WTC11 (cell line): ENCODE data around the gene ADAMTSL4. TPM values are rescaled to one million over a fixed set of nuclear protein-coding genes. Genes with fewer than 3 reads are reported as not detected.

Experiments used
- ATAC-seq: fragments of 200-7000 bp; cut with Tn5 transposase; 2 replicates; pipeline ENCODE4 v1.10.0; 2021; ENCODE audit warnings: mild to moderate bottlenecking, moderate library complexity
- CTCF ChIA-PET: fragments of 300-600 bp; sonication (Branson Sonifier 250); formaldehyde crosslinking; loops from one replicate; lab custom pipeline; 2021; ENCODE audit warnings: antibody characterized with exemption; lab: Charles Lee
- POLR2A ChIA-PET: fragments of 350-600 bp; sonication (Branson Sonifier 250); formaldehyde crosslinking; loops from one replicate; lab custom pipeline; 2021; ENCODE audit warnings: antibody characterized with exemption; lab: Charles Lee
- DNase-seq: peaks from one replicate; pipeline ENCODE4 v3.0.0; 2021; ENCODE audit warnings: low spot score
- H3K27ac Mint-ChIP-seq: 2 replicates; pipeline ENCODE4 v1.8.0; 2021; ENCODE audit warnings: mixed read lengths
- H3K27me3 Mint-ChIP-seq: 2 replicates; pipeline ENCODE4 v1.8.0; 2021; ENCODE audit warnings: low read depth, mild to moderate bottlenecking, moderate library complexity, mixed read lengths
- H3K36me3 Mint-ChIP-seq: 2 replicates; pipeline ENCODE4 v1.8.0; 2021; ENCODE audit warnings: mixed read lengths
- H3K4me1 Mint-ChIP-seq: 2 replicates; pipeline ENCODE4 v1.8.0; 2022; ENCODE audit warnings: mixed read lengths
- H3K4me3 Mint-ChIP-seq: 2 replicates; pipeline ENCODE4 v1.8.0; 2021; ENCODE audit warnings: mild to moderate bottlenecking, moderate library complexity, mixed read lengths
- H3K9me3 Mint-ChIP-seq: 2 replicates; pipeline ENCODE4 v1.8.0; 2021; ENCODE audit warnings: mixed read lengths
- ELF4 ChIP-seq: sonication (generic); formaldehyde crosslinking; IDR thresholded peaks from 2 replicates; pipeline ENCODE4 v1.8.1; 2022; ENCODE audit warnings: low read depth, mild to moderate bottlenecking, moderate library complexity, missing genetic modification reagents
- EMX1 ChIP-seq: fragments of 250-450 bp; sonication (Bioruptor Pico); IDR thresholded peaks from 2 replicates; pipeline ENCODE4 v1.8.0; 2021; ENCODE audit warnings: mild to moderate bottlenecking
- IRF2 ChIP-seq: sonication (generic); formaldehyde crosslinking; IDR thresholded peaks from 2 replicates; pipeline ENCODE4 v1.8.0; 2022; ENCODE audit warnings: low read depth, missing genetic modification reagents, borderline replicate concordance
- KAT7 ChIP-seq: sonication (generic); formaldehyde crosslinking; IDR thresholded peaks from 2 replicates; pipeline ENCODE4 v1.8.1; 2023; ENCODE audit warnings: missing genetic modification reagents, mild to moderate bottlenecking, borderline replicate concordance
- NFYB ChIP-seq: sonication (generic); formaldehyde crosslinking; conservative IDR thresholded peaks from 2 replicates; pipeline ENCODE4 v1.8.0; 2022; ENCODE audit warnings: low read depth, missing genetic modification reagents
- NR1H2 ChIP-seq: sonication (generic); formaldehyde crosslinking; IDR thresholded peaks from 2 replicates; pipeline ENCODE4 v1.9.0; 2021; ENCODE audit warnings: mild to moderate bottlenecking, moderate library complexity, missing genetic modification reagents
- NR2C2 ChIP-seq: sonication (generic); formaldehyde crosslinking; IDR thresholded peaks from 2 replicates; pipeline ENCODE4 v1.8.0; 2022; ENCODE audit warnings: mild to moderate bottlenecking, missing genetic modification reagents
- PRRX2 ChIP-seq: fragments of 250-450 bp; sonication (Bioruptor Pico); IDR thresholded peaks from 2 replicates; pipeline ENCODE4 v1.8.0; 2021; ENCODE audit warnings: mild to moderate bottlenecking
- RELA ChIP-seq: sonication (generic); formaldehyde crosslinking; IDR thresholded peaks from 2 replicates; pipeline ENCODE4 v1.8.1; 2022; ENCODE audit warnings: missing genetic modification reagents, mild to moderate bottlenecking, borderline replicate concordance
- SMAD4 ChIP-seq: sonication (generic); formaldehyde crosslinking; IDR thresholded peaks from 2 replicates; pipeline ENCODE4 v1.8.0; 2022; ENCODE audit warnings: mild to moderate bottlenecking, missing genetic modification reagents
- TEAD1 ChIP-seq: sonication (generic); formaldehyde crosslinking; IDR thresholded peaks from 2 replicates; pipeline ENCODE4 v1.8.0; 2022; ENCODE audit warnings: mild to moderate bottlenecking, missing genetic modification reagents
- TEAD4 ChIP-seq: sonication (generic); formaldehyde crosslinking; IDR thresholded peaks from 2 replicates; pipeline ENCODE4 v1.8.0; 2022; ENCODE audit warnings: mild to moderate bottlenecking, missing genetic modification reagents
- ZBTB21 ChIP-seq: sonication (generic); formaldehyde crosslinking; IDR thresholded peaks from 2 replicates; pipeline ENCODE4 v1.8.1; 2023; ENCODE audit warnings: mild to moderate bottlenecking, missing genetic modification reagents, borderline replicate concordance
- ZNF416 ChIP-seq: fragments of 250-450 bp; sonication (Bioruptor Pico); IDR thresholded peaks from 2 replicates; pipeline ENCODE4 v1.9.0; 2021; ENCODE audit warnings: mild to moderate bottlenecking, inconsistent platforms
- ZNF423 ChIP-seq: fragments of 250-450 bp; sonication (Bioruptor Pico); IDR thresholded peaks from 2 replicates; pipeline ENCODE4 v2.1.2; 2022; ENCODE audit warnings: mild to moderate bottlenecking, moderate library complexity
- total RNA-seq: library from RNA; stranded (reverse); gene quantifications from 3 replicates; pipeline ENCODE4 v1.2.3, GENCODE V29; 2021
- TF ChIP-seq, protein P1 (sequence below): sonication (generic); formaldehyde crosslinking; IDR thresholded peaks from 2 replicates; pipeline ENCODE4 v1.8.1; 2023; ENCODE audit warnings: mild to moderate bottlenecking, missing genetic modification reagents
- TF ChIP-seq, protein P2 (sequence below): sonication (generic); formaldehyde crosslinking; IDR thresholded peaks from 2 replicates; pipeline ENCODE4 v1.8.0; 2022; ENCODE audit warnings: mild to moderate bottlenecking, missing genetic modification reagents
- TF ChIP-seq, protein P3 (sequence below): sonication (generic); formaldehyde crosslinking; IDR thresholded peaks from 2 replicates; pipeline ENCODE4 v1.8.1; 2023; ENCODE audit warnings: mild to moderate bottlenecking, missing genetic modification reagents, moderate library complexity
- TF ChIP-seq, protein P4 (sequence below): sonication (generic); formaldehyde crosslinking; IDR thresholded peaks from 2 replicates; pipeline ENCODE4 v1.8.0; 2022; ENCODE audit warnings: mild to moderate bottlenecking, missing genetic modification reagents
- TF ChIP-seq, protein P5 (sequence below): sonication (generic); formaldehyde crosslinking; conservative IDR thresholded peaks from 2 replicates; pipeline ENCODE4 v1.8.1; 2023; ENCODE audit warnings: mild to moderate bottlenecking, low read depth, missing genetic modification reagents, moderate library complexity
- TF ChIP-seq, protein P6 (sequence below): sonication (generic); formaldehyde crosslinking; IDR thresholded peaks from 2 replicates; pipeline ENCODE4 v1.8.1; 2022; ENCODE audit warnings: mild to moderate bottlenecking, moderate library complexity, missing genetic modification reagents
- TF ChIP-seq, protein P7 (sequence below): sonication (generic); formaldehyde crosslinking; IDR thresholded peaks from 2 replicates; pipeline ENCODE4 v1.8.1; 2022; ENCODE audit warnings: low read depth, mild to moderate bottlenecking, moderate library complexity, missing genetic modification reagents, borderline replicate concordance
- TF ChIP-seq, protein P8 (sequence below): sonication (generic); formaldehyde crosslinking; IDR thresholded peaks from 2 replicates; pipeline ENCODE4 v1.8.0; 2022; ENCODE audit warnings: mild to moderate bottlenecking, missing genetic modification reagents

ADAMTSL4 gene
- total RNA-seq, 1 experiment from 2014 or later = 6.6 TPM

DNA sequence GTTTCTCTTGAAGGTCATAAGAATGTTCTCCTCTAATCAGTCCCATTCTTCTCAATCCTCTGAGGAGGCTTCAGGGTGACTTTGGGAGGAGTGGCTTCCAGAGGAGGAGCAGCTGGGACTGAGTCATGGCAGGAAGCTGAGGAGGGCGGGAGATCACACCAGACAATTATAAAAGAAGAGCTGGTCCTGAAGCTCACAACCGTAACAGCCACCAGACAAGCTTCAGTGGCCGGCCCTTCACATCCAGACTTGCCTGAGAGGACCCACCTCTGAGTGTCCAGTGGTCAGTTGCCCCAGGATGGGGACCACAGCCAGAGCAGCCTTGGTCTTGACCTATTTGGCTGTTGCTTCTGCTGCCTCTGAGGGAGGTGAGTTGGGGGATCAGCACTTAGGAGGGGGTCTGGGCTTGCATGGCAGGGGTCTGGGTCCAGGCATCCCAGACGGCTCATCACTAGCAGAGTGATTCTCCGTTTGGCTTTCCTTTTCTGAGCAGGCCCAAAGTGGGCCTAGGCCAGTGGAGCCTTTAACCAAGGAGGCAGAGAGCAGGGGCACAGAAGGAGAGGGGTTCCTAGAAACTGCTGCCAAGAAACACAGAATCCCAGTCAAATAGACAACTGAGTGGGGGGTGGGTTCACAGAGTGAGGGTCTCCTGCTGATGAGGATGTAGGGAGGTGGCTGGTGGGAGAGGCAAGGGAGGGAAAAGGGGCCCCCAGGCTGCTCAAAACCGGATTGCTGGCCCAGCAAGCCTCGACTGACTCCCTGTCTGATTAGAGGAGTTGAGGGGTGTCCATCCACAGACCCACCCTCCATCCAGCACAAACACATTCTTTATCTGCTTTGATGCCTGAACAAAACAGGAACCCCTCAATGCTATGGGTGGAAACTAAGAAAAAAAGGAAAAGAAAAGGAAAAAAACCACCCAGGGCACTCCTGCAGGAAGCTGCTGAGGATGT, 41.0 kb upstream of the ADAMTSL4 start, which contains the start of gene ECM1 (continued):
- TF ChIP-seq, protein P1, sequence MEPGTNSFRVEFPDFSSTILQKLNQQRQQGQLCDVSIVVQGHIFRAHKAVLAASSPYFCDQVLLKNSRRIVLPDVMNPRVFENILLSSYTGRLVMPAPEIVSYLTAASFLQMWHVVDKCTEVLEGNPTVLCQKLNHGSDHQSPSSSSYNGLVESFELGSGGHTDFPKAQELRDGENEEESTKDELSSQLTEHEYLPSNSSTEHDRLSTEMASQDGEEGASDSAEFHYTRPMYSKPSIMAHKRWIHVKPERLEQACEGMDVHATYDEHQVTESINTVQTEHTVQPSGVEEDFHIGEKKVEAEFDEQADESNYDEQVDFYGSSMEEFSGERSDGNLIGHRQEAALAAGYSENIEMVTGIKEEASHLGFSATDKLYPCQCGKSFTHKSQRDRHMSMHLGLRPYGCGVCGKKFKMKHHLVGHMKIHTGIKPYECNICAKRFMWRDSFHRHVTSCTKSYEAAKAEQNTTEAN (CRISPR knock-in tag) = no peak
- TF ChIP-seq SMAD4 (CRISPR knock-in tag) = no peak

DNA sequence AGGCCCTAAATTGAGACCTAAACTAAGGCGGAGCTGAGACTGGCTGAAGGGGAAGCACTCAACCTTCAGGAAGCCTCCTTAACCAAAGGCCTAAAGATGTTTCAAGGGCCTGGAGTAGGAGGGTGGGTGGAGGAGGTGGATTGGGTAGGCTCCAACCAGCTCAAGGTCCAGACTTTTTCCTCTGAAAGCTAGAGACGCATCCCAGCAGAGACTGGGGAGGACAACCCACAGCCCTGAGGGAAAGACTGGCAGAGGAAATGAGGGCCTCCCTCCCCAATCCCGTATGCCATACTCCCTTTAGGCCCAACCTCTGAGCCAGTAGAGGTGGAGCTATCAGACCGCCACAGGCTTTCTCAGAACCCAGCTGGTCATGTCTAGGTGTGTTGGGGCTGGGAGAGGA, 40.2 kb upstream of the ADAMTSL4 start:
- no peak for DNase-seq
- Mint-ChIP-seq H3K27me3 (no peaks in the 10 kb centered on the region; the same call in 1 of the 2 replicates), H3K4me3 (no peak overlapping the region), H3K27ac (no peak overlapping the region), H3K9me3 (no peaks in the 10 kb centered on the region), H3K36me3 (peaks cover 34% of the 10 kb centered on the region), H3K4me1 (no peaks in the 10 kb centered on the region)
- no peak for ATAC-seq
- ChIA-PET CTCF (no interaction called here), POLR2A (interaction anchor here (1.6 kb wide), 1 partner anchor 47 kb away, joined by 3 read pairs; no protein-coding TSS in a partner anchor)
- no peak for TF ChIP-seq TEAD4 (CRISPR knock-in tag)
- TF ChIP-seq, protein P2, sequence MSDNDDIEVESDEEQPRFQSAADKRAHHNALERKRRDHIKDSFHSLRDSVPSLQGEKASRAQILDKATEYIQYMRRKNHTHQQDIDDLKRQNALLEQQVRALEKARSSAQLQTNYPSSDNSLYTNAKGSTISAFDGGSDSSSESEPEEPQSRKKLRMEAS (CRISPR knock-in tag) = no peak
- TF ChIP-seq ZNF423 = no peak
- no peak for TF ChIP-seq EMX1 (CRISPR knock-in tag)
- TF ChIP-seq KAT7 (CRISPR knock-in tag) = no peak
- TF ChIP-seq, protein P3, sequence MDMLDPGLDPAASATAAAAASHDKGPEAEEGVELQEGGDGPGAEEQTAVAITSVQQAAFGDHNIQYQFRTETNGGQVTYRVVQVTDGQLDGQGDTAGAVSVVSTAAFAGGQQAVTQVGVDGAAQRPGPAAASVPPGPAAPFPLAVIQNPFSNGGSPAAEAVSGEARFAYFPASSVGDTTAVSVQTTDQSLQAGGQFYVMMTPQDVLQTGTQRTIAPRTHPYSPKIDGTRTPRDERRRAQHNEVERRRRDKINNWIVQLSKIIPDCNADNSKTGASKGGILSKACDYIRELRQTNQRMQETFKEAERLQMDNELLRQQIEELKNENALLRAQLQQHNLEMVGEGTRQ (CRISPR knock-in tag) = no peak
- no peak for TF ChIP-seq ELF4 (CRISPR knock-in tag)
- TF ChIP-seq NFYB = no peak
- no peak for TF ChIP-seq TEAD1
- TF ChIP-seq RELA = no peak
- TF ChIP-seq, protein P4, sequence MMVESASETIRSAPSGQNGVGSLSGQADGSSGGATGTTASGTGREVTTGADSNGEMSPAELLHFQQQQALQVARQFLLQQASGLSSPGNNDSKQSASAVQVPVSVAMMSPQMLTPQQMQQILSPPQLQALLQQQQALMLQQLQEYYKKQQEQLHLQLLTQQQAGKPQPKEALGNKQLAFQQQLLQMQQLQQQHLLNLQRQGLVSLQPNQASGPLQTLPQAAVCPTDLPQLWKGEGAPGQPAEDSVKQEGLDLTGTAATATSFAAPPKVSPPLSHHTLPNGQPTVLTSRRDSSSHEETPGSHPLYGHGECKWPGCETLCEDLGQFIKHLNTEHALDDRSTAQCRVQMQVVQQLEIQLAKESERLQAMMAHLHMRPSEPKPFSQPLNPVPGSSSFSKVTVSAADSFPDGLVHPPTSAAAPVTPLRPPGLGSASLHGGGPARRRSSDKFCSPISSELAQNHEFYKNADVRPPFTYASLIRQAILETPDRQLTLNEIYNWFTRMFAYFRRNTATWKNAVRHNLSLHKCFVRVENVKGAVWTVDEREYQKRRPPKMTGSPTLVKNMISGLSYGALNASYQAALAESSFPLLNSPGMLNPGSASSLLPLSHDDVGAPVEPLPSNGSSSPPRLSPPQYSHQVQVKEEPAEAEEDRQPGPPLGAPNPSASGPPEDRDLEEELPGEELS = no peak
- TF ChIP-seq, protein P5, sequence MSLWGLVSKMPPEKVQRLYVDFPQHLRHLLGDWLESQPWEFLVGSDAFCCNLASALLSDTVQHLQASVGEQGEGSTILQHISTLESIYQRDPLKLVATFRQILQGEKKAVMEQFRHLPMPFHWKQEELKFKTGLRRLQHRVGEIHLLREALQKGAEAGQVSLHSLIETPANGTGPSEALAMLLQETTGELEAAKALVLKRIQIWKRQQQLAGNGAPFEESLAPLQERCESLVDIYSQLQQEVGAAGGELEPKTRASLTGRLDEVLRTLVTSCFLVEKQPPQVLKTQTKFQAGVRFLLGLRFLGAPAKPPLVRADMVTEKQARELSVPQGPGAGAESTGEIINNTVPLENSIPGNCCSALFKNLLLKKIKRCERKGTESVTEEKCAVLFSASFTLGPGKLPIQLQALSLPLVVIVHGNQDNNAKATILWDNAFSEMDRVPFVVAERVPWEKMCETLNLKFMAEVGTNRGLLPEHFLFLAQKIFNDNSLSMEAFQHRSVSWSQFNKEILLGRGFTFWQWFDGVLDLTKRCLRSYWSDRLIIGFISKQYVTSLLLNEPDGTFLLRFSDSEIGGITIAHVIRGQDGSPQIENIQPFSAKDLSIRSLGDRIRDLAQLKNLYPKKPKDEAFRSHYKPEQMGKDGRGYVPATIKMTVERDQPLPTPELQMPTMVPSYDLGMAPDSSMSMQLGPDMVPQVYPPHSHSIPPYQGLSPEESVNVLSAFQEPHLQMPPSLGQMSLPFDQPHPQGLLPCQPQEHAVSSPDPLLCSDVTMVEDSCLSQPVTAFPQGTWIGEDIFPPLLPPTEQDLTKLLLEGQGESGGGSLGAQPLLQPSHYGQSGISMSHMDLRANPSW (CRISPR knock-in tag) = no peak
- no peak for TF ChIP-seq ZNF416 (CRISPR knock-in tag)
- TF ChIP-seq IRF2 (CRISPR knock-in tag) = no peak

DNA sequence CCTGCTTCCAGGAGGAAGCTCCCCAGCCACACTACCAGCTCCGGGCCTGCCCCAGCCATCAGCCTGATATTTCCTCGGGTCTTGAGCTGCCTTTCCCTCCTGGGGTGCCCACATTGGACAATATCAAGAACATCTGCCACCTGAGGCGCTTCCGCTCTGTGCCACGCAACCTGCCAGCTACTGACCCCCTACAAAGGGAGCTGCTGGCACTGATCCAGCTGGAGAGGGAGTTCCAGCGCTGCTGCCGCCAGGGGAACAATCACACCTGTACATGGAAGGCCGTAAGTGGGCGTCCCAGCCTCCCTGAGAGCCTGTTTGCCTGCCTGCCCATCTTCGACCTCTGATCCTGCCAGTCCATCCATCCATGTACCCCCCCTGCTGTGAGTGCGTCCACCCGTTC, 37.7 kb upstream of the ADAMTSL4 start:
- H3K9me3 Mint-ChIP-seq = no peaks in the 10 kb centered on the region
- ATAC-seq (no peak), DNase-seq (no peak)
- H3K27me3 Mint-ChIP-seq = no peaks in the 10 kb centered on the region; the same call in 1 of the 2 replicates
- no peak overlapping the region for H3K27ac Mint-ChIP-seq
- peaks cover 12% of the 10 kb centered on the region for H3K36me3 Mint-ChIP-seq
- H3K4me1 Mint-ChIP-seq = peaks cover 4% of the 10 kb centered on the region
- ChIA-PET CTCF (interaction anchor here (0.7 to 0.9 kb wide), 2 partner anchors 21 to 26 kb away, joined by 4 read pairs; no protein-coding TSS in a partner anchor), POLR2A (no interaction called here)
- no peak overlapping the region for H3K4me3 Mint-ChIP-seq
- TF ChIP-seq ZBTB21 (no peak), NR1H2 (no peak), NR2C2 (no peak), PRRX2 (CRISPR knock-in tag) (no peak), ZNF416 (CRISPR knock-in tag) (no peak)
- TF ChIP-seq, protein P6, sequence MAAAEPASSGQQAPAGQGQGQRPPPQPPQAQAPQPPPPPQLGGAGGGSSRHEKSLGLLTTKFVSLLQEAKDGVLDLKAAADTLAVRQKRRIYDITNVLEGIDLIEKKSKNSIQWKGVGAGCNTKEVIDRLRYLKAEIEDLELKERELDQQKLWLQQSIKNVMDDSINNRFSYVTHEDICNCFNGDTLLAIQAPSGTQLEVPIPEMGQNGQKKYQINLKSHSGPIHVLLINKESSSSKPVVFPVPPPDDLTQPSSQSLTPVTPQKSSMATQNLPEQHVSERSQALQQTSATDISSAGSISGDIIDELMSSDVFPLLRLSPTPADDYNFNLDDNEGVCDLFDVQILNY = no peak
- TF ChIP-seq, protein P7, sequence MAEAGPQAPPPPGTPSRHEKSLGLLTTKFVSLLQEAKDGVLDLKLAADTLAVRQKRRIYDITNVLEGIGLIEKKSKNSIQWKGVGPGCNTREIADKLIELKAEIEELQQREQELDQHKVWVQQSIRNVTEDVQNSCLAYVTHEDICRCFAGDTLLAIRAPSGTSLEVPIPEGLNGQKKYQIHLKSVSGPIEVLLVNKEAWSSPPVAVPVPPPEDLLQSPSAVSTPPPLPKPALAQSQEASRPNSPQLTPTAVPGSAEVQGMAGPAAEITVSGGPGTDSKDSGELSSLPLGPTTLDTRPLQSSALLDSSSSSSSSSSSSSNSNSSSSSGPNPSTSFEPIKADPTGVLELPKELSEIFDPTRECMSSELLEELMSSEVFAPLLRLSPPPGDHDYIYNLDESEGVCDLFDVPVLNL = no peak
- TF ChIP-seq, protein P8, sequence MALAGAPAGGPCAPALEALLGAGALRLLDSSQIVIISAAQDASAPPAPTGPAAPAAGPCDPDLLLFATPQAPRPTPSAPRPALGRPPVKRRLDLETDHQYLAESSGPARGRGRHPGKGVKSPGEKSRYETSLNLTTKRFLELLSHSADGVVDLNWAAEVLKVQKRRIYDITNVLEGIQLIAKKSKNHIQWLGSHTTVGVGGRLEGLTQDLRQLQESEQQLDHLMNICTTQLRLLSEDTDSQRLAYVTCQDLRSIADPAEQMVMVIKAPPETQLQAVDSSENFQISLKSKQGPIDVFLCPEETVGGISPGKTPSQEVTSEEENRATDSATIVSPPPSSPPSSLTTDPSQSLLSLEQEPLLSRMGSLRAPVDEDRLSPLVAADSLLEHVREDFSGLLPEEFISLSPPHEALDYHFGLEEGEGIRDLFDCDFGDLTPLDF = no peak
